Gastrocnemius medialis (tissue), 4 donors: Measurements from ENCODE around the gene CSPG5.

Experiments used
- CTCF ChIP-seq, 5 experiments: fragments of 450-650 bp in 3 of 5; fragments of 200-600 bp in 2 of 5; sonication (generic) in 2 of 5; IDR thresholded peaks in 4 of 5; conservative IDR thresholded peaks in 1 of 5; 1 replicate in 4 of 5; 2 replicates in 1 of 5; pipeline ENCODE4 v1.5.1; 2016 to 2019; ENCODE audit warnings: antibody characterized with exemption in 5 of 5, mild to moderate bottlenecking in 3 of 5, moderate library complexity in 3 of 5
- POLR2A ChIP-seq, 2 donors: fragments of 450-650 bp; IDR thresholded peaks; one replicate each; pipeline ENCODE4 v1.6.1; 2017; ENCODE audit warnings: antibody characterized with exemption in 2 of 2, mild to moderate bottlenecking in 2 of 2, moderate library complexity in 2 of 2

GRCh38 chr3:47512416-47513124 lies 66.1 kb downstream of the CSPG5 start:
- no peak for TF ChIP-seq CTCF (IDR thresholded peaks at IDR 0.05 in 4 of 5, conservative IDR thresholded peaks at IDR 0.05 in 1 of 5)
- no peak for TF ChIP-seq POLR2A (IDR thresholded peaks at IDR 0.05)
